AG04449 (cell line): ENCODE data around the gene KDM1A.

Source experiments
- CTCF ChIA-PET: fragments of 350-600 bp; formaldehyde crosslinking; extraction: SDS; loops from one replicate; lab custom pipeline; 2021; ENCODE audit warnings: antibody characterized with exemption; lab: Yijun Ruan, JAX
- POLR2A ChIA-PET: fragments of 400-600, 350-600 bp; formaldehyde crosslinking; extraction: SDS; loops from one replicate; lab custom pipeline; 2020; ENCODE audit warnings: antibody characterized with exemption, inconsistent platforms; lab: Yijun Ruan, JAX
- DNase-seq: peaks from one replicate; pipeline ENCODE4 v3.0.0-alpha.2; 2010; ENCODE audit warnings: low read depth, low spot score
- H3K4me3 ChIP-seq: 2 replicates; pipeline ENCODE4 v1.5.1; 2011; ENCODE audit warnings: low read depth, mild to moderate bottlenecking, control low read depth, low read length
- TF ChIP-seq, protein P1 (sequence below): IDR thresholded peaks from one replicate; pipeline ENCODE4 v1.5.1; 2011; ENCODE audit warnings: mild to moderate bottlenecking, moderate library complexity, low read length, control low read depth, inconsistent platforms; ENCODE audit not compliant: insufficient read depth; ENCODE audit errors: missing control alignments

KDM1A gene

DNA sequence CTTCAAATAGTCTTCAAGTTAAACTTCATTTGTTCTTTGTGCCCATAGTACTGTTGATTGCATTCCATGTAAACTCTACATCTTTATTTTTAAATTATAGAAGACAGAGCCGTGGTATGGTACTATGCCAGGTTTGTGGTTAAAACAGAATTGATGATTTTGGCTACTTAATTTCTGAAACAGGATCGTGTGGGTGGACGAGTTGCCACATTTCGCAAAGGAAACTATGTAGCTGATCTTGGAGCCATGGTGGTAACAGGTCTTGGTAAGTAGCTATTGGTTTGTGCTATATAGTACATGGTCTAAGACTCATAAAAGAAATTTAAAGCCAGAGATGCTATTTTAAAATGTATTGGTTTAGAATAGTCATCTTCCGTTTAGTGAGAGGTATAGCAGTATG, 38.0 kb downstream of the KDM1A start:
- DNase-seq: no peak
- CTCF ChIA-PET: interaction anchor here (1.0 kb wide), 1 partner anchor 128 kb away, joined by 3 read pairs; no protein-coding TSS in a partner anchor

DNA sequence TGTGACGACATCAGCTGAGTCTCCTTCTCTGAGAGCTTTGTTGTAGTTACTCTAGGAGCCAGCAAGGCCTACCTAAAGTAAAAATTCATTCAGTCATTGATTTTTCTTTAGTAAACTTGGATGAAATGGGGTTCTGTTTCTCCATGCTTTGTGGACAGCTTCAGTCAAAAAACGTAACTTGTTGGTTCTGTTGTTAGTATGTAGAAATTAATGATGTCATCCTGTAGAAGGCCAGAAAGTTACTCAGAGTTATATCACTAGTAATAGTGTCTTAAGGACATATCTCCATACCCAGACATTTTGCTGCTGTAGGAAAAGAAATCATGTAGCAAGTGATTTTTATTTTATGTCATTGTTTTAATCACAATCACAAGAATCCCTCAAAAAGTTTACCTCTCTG, 43.0 kb downstream of the KDM1A start:
- POLR2A ChIA-PET: no interaction called here
- no peak for DNase-seq
- TF ChIP-seq, protein P1, sequence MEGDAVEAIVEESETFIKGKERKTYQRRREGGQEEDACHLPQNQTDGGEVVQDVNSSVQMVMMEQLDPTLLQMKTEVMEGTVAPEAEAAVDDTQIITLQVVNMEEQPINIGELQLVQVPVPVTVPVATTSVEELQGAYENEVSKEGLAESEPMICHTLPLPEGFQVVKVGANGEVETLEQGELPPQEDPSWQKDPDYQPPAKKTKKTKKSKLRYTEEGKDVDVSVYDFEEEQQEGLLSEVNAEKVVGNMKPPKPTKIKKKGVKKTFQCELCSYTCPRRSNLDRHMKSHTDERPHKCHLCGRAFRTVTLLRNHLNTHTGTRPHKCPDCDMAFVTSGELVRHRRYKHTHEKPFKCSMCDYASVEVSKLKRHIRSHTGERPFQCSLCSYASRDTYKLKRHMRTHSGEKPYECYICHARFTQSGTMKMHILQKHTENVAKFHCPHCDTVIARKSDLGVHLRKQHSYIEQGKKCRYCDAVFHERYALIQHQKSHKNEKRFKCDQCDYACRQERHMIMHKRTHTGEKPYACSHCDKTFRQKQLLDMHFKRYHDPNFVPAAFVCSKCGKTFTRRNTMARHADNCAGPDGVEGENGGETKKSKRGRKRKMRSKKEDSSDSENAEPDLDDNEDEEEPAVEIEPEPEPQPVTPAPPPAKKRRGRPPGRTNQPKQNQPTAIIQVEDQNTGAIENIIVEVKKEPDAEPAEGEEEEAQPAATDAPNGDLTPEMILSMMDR: no peak
- H3K4me3 ChIP-seq: no peak overlapping the region
- CTCF ChIA-PET: interaction anchor here (1.7 to 2.1 kb wide), 2 partner anchors 10 to 98 kb away, joined by 6 read pairs; no protein-coding TSS in a partner anchor

More for the DNA sequence above, 38.0 kb downstream of the KDM1A start:
- POLR2A ChIA-PET: no interaction called here
- H3K4me3 ChIP-seq: no peak overlapping the region
- TF ChIP-seq, protein P1: no peak

DNA sequence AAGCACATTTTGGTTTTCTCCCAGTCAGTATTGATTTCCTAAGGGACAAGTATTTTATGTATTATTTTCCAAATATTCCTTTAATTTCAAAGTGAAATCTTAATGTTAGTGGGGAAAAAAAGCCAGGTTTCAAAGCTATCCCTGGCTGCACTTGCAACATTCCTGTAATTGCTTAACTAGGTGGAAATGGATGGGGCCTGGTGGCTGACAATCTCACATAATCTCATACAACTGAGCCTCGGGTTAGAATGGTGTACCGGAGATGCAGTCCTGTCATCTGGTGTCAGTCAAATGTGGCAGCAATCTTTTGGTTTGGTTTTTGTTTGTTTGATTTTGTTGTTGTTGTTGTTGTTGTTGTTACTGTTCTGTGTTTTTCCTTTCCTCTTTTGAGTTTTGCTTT, 46.1 kb downstream of the KDM1A start:
- CTCF ChIA-PET: interaction anchor here (0.7 to 1.0 kb wide), 2 partner anchors 33 to 88 kb away, joined by 3 to 4 read pairs; no protein-coding TSS in a partner anchor
- TF ChIP-seq, protein P1: no peak
- no peak for DNase-seq
- POLR2A ChIA-PET: no interaction called here
- no peak overlapping the region for H3K4me3 ChIP-seq

DNA sequence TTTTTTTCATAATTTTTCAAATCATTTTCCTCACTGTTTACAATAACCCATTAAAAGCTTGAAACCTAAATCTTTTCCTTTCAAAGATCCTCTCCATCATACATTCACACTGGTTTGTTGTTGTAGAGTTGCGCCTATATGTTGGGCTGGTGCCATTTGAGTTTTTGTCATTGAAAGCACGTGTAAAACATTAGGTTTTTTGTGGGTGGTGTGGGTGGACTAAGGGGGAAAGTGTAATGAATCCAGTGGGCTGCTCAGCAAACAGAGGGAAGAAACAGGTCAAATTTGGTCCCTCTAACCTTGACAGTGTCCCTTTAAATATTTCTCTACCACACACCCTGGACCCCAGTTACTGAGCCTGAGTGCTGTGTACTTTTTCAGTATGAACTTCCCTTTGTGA, 46.8 kb downstream of the KDM1A start:
- TF ChIP-seq, protein P1: no peak
- H3K4me3 ChIP-seq: no peak overlapping the region
- CTCF ChIA-PET: interaction anchor here (1.0 to 1.6 kb wide), 2 partner anchors 33 to 89 kb away, joined by 4 to 6 read pairs; no protein-coding TSS in a partner anchor
- POLR2A ChIA-PET: no interaction called here
- no peak for DNase-seq

DNA sequence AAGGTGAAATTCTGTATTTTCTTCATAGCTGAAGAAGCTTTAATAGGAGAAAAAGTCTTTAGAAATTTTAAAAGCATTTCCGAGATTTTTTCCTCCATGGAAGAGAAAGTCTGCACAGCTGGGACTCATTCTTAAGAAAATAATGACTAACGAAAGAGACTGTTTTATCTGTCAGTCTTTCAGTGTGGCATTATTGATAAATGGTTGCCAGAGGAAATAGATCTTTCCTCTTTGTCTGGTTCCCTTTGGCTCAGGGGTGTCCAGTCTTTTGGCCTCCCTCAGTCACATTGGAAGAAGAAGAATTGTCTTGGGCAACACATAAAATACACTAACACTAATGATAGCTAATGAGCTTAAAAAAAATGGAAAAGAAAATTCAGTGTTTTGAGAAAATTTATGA, 49.9 kb downstream of the KDM1A start:
- ChIA-PET POLR2A (no interaction called here), CTCF (interaction anchor here (0.7 to 2.5 kb wide), 4 partner anchors 11 to 115 kb away, joined by 3 to 8 read pairs (median 6); no protein-coding TSS in a partner anchor)
- no peak overlapping the region for H3K4me3 ChIP-seq
- no peak for DNase-seq
- TF ChIP-seq, protein P1: no peak

DNA sequence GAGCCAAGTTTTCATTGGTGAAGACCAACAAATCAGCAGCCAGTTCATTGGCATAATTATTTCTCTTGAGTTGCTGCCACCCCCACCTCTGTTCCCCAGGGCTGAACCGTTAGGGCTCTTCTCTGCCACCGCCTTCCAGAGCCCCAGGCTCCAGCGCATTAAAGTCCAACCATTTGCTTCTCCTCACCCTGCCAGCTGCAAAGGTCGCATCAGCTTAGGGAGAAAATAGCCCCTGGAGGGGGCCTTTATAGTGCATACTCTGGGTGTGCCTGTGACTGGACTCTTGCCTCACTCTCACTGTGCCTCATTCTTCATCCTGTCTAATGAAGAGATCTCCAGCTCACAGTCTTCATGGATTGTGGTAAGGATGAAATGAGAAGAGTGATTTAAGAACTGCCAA, 50.4 kb downstream of the KDM1A start:
- TF ChIP-seq, protein P1: no peak
- no peak overlapping the region for H3K4me3 ChIP-seq
- no peak for DNase-seq
- ChIA-PET POLR2A (no interaction called here), CTCF (interaction anchor here (0.7 to 2.5 kb wide), 4 partner anchors 10 to 115 kb away, joined by 3 to 8 read pairs (median 6); no protein-coding TSS in a partner anchor)
